Measurements from ENCODE around the gene OR56A5. TPM values are rescaled to one million over a fixed set of nuclear protein-coding genes. Genes with fewer than 3 reads are reported as not detected.

Gene OR56A5
- polyA plus RNA-seq, 3 donors: not detected

DNA sequence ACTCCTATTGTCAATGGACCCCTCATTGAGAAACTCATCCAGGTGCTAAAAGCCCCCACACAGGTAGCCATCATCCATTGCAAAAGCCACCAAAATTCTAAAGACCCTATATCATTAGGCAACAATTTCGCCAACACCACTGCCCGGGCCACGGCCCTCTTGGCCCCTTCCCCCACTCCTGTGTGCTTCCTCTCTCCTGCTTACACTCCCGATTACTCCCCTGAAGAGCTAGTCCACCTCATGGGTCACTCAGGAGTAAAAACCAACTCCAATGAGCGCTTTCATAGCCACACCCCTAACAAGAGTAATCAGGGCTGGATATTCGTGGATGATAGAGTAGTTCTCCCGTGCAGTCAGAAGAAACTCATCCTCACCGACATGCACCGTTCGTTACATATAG is 35.2 kb downstream of the OR56A5 start:
- DNase-seq: no peak

DNA sequence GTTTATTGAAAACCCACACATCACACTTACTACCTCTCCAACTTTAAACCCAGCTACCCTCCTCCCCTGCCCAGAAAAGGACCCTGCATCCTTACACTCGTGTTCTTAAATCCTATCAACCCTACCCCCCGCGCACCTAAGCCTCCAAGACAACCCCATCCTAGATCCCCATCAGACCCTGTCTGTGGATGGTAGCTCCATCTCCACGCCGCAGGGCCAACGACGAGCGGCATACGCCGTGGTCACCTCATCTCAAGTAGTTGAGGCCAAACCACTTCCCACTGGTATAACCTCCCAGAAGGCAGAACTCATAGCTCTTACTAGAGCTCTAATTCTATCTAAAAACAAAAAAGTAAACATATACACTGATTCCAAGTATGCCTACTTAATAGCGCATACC is 35.6 kb downstream of the OR56A5 start:
- no peak for DNase-seq

DNA sequence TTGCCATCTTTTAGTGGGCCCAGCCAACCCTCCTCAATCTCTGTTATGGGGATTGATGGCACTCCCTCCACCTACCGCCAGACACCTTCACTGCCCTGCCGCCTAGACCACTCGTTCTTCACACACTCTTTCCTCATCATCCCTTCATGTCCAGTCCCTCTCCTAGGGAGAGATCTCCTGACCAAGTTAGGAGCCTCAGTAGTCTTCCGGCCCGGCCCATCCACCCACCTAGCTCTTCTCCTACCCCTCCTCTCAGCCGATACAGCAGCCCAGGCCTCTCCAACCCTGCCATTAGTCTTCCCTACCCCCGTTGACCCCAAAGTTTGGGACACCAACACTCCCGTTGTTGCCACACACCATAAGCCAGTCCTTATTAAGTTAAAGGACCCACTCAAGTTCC is 37.2 kb downstream of the OR56A5 start:
- DNase-seq: no peak

DNA sequence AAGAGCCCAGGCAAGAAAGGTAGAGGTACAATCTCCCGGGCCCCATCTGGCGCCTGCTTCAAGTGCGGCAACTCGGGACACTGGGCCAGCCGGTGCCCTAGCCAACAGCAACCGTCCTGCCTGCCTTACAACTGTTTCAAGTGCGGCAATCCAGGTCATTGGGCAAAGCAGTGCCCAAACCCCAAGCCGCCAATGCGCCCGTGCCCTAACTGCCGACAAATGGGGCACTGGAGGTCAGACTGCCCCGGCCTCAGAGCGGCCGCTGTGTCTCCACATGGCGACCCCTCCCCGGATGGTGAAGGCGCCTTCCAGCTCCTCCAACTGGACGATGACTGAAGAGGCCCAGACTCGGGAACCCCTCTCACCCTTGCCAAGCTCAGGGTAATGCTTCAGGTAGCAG is 37.7 kb downstream of the OR56A5 start:
- no peak for DNase-seq

DNA sequence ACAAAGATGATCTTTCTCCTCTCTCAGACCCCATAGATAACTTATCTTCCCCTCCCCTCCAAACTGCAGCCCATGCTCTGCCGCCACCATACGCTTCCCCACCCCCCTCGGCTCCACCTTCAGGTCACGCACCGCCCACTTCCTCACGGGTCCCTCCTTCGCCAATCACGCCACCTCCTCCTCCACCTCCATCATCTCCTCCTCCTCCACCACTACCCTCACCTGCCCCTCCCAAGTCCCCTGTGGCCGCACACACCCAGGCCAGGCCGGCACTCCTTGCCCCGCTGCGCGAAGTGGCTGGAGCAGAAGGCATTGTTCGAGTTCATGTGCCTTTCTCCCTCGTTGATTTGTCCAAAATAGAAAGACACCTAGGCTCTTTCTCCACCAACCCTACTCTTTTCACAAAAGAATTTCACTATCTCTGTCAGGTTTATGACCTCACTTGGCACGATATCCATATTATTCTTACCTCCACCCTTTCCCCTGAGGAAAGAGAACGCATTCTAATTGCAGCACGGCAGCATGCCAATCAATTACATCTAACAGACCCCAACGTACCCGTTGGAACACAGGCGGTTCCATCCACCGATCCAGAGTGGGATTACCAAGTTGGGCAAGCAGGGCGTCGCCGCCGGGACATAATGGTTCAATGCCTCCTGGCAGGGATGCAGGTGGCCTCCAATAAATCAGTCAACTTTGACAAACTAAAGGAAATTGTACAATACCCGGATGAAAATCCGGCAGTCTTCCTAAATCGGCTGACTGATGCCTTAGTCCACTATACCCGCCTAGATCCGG is 38.5 kb downstream of the OR56A5 start:
- no peak for DNase-seq

DNA sequence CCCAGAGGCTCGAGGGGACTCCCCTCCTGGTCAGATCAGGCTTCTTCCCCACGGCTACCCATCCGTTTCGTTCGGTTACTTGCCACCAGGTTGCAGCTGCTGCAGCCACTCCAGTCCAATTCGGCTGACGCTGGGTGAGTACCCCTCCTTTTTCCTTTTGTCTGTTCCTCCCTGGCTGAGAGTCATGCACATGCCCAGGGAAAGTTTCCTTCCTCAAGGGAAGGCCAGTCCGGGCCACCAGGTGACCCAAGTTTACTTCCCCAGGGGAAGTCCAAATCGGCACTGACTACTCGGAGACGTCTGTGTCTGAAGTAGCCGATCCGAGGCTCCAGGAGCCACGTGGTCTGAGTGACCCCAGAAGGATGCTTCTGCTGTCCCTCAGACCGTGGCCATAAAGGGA is 39.5 kb downstream of the OR56A5 start:
- no peak for DNase-seq

DNA sequence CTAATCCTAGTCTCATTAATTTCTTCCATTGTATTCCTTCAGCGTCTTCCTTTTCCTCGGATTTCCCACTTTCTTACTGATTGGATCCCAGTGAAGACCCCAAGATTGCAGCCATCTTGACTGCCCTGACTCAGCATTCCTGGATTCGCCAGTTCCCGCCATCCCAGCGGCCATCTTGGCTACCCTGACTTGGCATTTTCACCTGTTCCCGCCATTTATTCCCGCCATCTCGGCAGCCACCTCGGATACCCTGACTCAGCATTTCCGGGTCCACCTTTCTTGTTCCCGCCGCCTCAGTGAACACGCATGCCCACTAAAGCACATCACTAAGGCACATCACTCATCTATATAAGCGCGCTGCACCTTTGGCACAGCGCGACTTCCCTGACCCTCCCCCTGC is 40.0 kb downstream of the OR56A5 start:
- DNase-seq: no peak

DNA sequence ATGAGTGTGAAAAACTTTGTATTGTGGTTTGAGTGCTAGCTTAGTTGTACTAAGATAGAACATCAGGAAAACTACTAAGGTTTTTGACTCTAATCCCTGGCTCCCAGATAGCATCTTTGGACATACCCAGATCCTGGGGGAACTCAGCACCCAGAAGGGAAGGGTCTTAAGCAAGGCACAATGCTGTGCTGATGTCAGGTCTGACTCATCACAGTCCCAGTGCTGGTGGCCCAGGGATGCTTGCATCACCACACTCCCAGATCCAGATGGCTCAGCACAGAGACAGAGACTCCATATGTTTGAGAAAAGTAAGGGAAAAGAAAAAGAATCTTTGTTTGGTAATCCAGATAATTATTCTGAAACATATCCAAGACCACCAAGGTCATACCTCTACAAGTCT is 44.5 kb downstream of the OR56A5 start:
- DNase-seq: no peak

DNA sequence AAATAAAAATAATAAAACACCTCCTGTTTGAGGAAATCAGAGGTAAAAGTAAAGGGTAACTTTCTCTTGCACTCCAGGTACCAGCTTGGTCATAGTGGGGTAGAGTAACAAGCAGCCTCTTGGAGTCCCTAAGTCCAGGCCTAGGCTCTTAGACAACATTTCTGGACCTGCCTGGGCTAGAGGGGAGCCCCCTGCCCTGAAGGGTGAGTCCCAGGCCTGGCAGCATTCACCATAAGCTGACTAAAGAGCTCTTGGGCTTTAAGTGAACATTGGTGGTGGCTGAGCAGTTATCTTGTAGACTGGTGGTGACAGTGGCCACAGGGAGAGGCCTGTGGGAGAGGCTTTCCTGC is 44.9 kb downstream of the OR56A5 start:
- DNase-seq: no peak

DNA sequence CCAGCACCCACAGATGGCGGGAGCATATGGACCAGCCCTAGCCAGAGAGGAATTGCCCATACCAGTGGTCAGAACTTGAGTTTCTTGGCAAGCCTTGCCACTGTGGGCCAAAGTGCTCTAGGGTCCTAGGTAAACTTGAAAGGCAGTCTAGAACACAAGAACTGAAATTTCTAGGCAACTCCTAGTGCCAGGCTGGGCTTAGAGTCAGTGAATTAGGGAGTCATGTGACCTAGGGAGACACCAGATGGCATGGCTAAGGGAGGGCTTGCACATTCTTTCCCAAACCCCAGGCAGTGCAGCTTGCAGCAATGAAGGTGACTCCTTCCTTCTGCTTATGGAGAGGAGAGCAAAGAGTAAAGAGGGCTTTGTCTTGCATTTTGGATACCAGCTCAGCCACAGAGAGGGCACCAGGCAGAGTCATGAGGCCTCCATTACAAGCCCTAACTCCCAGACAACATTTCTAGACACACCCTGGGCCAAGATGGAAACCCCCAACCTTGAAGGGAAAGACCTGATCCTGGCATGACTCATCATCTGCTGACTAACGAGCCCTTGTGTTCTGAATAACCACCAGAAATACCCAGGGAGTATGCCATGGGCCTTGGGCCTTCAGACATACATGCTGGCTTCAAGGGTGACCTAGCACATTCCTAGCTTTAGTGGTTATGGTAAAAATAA is 45.4 kb downstream of the OR56A5 start:
- no peak for DNase-seq

Other genes with a start within 250 kb of the OR56A5 start
- gene OR56B1, start 232.0 kb downstream of the OR56A5 start, polyA plus RNA-seq (ENCODE audit: insufficient read length in 3 of 3): not detected
- gene OR52N4, start 214.3 kb downstream of the OR56A5 start, polyA plus RNA-seq (ENCODE audit: insufficient read length in 3 of 3): not detected
- not detected for gene OR52N5, start 185.1 kb downstream of the OR56A5 start, polyA plus RNA-seq (ENCODE audit: insufficient read length in 3 of 3)
- gene OR52N1, start 177.2 kb downstream of the OR56A5 start, polyA plus RNA-seq (ENCODE audit: insufficient read length in 3 of 3): not detected
- gene OR52N2, start 159.6 kb downstream of the OR56A5 start, polyA plus RNA-seq (ENCODE audit: insufficient read length in 3 of 3): not detected
- not detected for gene OR52E6, start 126.6 kb downstream of the OR56A5 start, polyA plus RNA-seq (ENCODE audit: insufficient read length in 3 of 3)
- not detected for gene OR52E8, start 110.8 kb downstream of the OR56A5 start, polyA plus RNA-seq (ENCODE audit: insufficient read length in 3 of 3)
- gene OR52E4, start 87.9 kb downstream of the OR56A5 start, polyA plus RNA-seq (ENCODE audit: insufficient read length in 3 of 3): not detected
- gene OR52E5, start 75.3 kb downstream of the OR56A5 start, polyA plus RNA-seq (ENCODE audit: insufficient read length in 3 of 3): not detected
- gene OR56A3, start 26.2 kb downstream of the OR56A5 start, polyA plus RNA-seq (ENCODE audit: insufficient read length in 3 of 3): not detected
- not detected for gene OR52L1, start 18.5 kb upstream of the OR56A5 start, polyA plus RNA-seq (ENCODE audit: insufficient read length in 3 of 3)
- gene OR56A4, start 38.5 kb upstream of the OR56A5 start, polyA plus RNA-seq (ENCODE audit: insufficient read length in 3 of 3): under 1 TPM; 0.04 to 0.12 (median 0.06) TPM
- not detected for gene OR56A1, start 62.3 kb upstream of the OR56A5 start, polyA plus RNA-seq (ENCODE audit: insufficient read length in 3 of 3)
- under 1 TPM in 2 of 3 donors, not detected in 1; 0.11 to 0.19 TPM for gene OR56B4, start 139.2 kb upstream of the OR56A5 start, polyA plus RNA-seq (ENCODE audit: insufficient read length in 3 of 3)
- not detected for gene OR52B2, start 201.8 kb upstream of the OR56A5 start, polyA plus RNA-seq (ENCODE audit: insufficient read length in 3 of 3)
- gene OR52W1, start 230.7 kb upstream of the OR56A5 start, polyA plus RNA-seq (ENCODE audit: insufficient read length in 3 of 3): under 1 TPM; 0.13 to 0.40 (median 0.26) TPM
- 1 to 10 TPM; 1.1 to 3.5 (median 2.5) TPM for gene C11orf42, start 237.1 kb upstream of the OR56A5 start, polyA plus RNA-seq (ENCODE audit: insufficient read length in 3 of 3)

Measured in renal pelvis (tissue), 4 donors.